Caco-2 (cell line): ENCODE results near the gene SLC1A1. TPM values are rescaled to one million over a fixed set of nuclear protein-coding genes. Genes with fewer than 3 reads are reported as not detected.

Experiments used
- BruUV-seq: library from RNA; stranded (reverse); fragments of 400-500 nt; replicated peaks from 2 replicates; lab custom pipeline; 2021; lab: Mats Ljungman, UMichigan
- CTCF ChIA-PET: fragments of 300-600 bp; sonication (Branson Sonifier 250); formaldehyde crosslinking; loops from one replicate; lab custom pipeline; 2022; ENCODE audit warnings: antibody characterized with exemption; lab: Charles Lee
- POLR2A ChIA-PET: fragments of 300-600 bp; sonication (Branson Sonifier 250); formaldehyde crosslinking; loops from one replicate; lab custom pipeline; 2022; ENCODE audit warnings: antibody characterized with exemption; lab: Charles Lee
- DNase-seq, 2 experiments: peaks; one replicate each; pipeline versions ENCODE4 v3.0.0 to v3.0.0-alpha.2; 2020 to 2022
- H3K27me3 ChIP-seq: replicated peaks from 2 replicates; pipeline ENCODE4 v1.6.0; 2011; ENCODE audit warnings: low read length; ENCODE audit not compliant: control insufficient read depth, insufficient read depth
- H3K36me3 ChIP-seq: 2 replicates; pipeline ENCODE4 v1.5.1; 2011; ENCODE audit warnings: low read length; ENCODE audit not compliant: control insufficient read depth, insufficient read depth
- H3K4me1 ChIP-seq: fragments of 250-450 bp; sonication (Bioruptor Pico); 2 replicates; pipeline ENCODE4 v1.5.1; 2020; ENCODE audit warnings: mild to moderate bottlenecking
- H3K4me3 ChIP-seq: 2 replicates; pipeline ENCODE4 v1.5.1; 2011; ENCODE audit warnings: low read depth, mild to moderate bottlenecking, control low read depth, low read length
- H3K9me3 ChIP-seq: fragments of 250-450 bp; sonication (Bioruptor Pico); 2 replicates; pipeline ENCODE4 v1.5.1; 2020; ENCODE audit warnings: mild to moderate bottlenecking, moderate library complexity
- H3K27ac Mint-ChIP-seq: one replicate; pipeline ENCODE4 v1.8.0; 2022; ENCODE audit warnings: mixed read lengths; ENCODE audit not compliant: unreplicated experiment
- H3K27me3 Mint-ChIP-seq: one replicate; pipeline ENCODE4 v1.8.0; 2022; ENCODE audit warnings: mixed read lengths; ENCODE audit not compliant: insufficient read depth, unreplicated experiment
- H3K36me3 Mint-ChIP-seq: one replicate; pipeline ENCODE4 v1.8.0; 2022; ENCODE audit warnings: mild to moderate bottlenecking, mixed read lengths; ENCODE audit not compliant: insufficient read depth, unreplicated experiment
- H3K4me1 Mint-ChIP-seq: one replicate; pipeline ENCODE4 v1.8.0; 2022; ENCODE audit warnings: low read depth, mixed read lengths; ENCODE audit not compliant: unreplicated experiment
- H3K4me3 Mint-ChIP-seq: one replicate; pipeline ENCODE4 v1.8.0; 2022; ENCODE audit warnings: mild to moderate bottlenecking, moderate library complexity, mixed read lengths; ENCODE audit not compliant: unreplicated experiment
- H3K9me3 Mint-ChIP-seq: one replicate; pipeline ENCODE4 v1.8.0; 2022; ENCODE audit warnings: mixed read lengths; ENCODE audit not compliant: unreplicated experiment
- intact Hi-C: fragments of 100-400 bp; cut with micrococcal nuclease; formaldehyde crosslinking; loops from one replicate; pipeline ENCODE4 v1.10.0; 2022; ENCODE audit not compliant: unreplicated experiment
- total RNA-seq: library from RNA; stranded (reverse); gene quantifications from 2 replicates; pipeline ENCODE4 v1.2.3, GENCODE V29; 2022
- TF ChIP-seq, protein P1 (sequence below), 2 experiments: fragments of 200-600 bp in 1 of 2; IDR thresholded peaks; 1 replicate in 1 of 2; 2 replicates in 1 of 2; pipeline versions ENCODE4 v1.5.1 to v1.8.0; 2011 to 2022; ENCODE audit warnings: antibody characterized with exemption in 1 of 2, control low read depth in 1 of 2, inconsistent platforms in 1 of 2, low read depth in 1 of 2, low read length in 1 of 2, mild to moderate bottlenecking in 1 of 2, moderate library complexity in 1 of 2; ENCODE audit not compliant: insufficient read depth in 1 of 2, severe bottlenecking in 1 of 2, unreplicated experiment in 1 of 2

Gene SLC1A1
- total RNA-seq, 1 experiment from 2014 or later = 53.1 TPM

DNA sequence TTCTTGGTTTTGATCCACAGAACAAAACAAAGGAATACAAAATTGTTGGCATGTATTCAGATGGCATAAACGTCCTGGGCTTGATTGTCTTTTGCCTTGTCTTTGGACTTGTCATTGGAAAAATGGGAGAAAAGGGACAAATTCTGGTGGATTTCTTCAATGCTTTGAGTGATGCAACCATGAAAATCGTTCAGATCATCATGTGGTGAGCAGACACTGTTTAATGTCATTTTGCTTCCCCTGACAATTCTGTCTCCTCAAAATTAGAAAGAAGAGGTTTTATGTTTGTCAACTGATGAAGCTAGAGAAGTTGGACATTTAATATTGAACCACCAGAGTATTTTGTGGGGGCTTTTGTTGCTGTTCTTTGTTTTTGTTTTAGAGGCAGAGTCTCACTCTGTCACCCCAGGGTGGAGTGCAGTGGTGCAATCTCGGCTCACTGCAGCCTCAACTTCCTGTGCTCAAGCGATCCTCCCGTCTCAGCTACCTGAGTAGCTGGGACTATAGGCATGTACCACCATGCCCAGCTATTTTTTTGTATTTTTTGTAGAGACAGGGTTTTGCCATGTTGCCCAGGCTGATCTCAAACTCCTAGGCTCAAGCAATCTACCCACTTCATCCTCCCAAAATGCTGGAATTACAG is 82.0 kb downstream of the SLC1A1 start:
- Histone ChIP-seq H3K36me3 (no peaks in the 10 kb centered on the region), H3K4me3 (no peak overlapping the region), H3K4me1 (no peaks in the 10 kb centered on the region), H3K27me3 (no peaks in the 10 kb centered on the region), H3K9me3 (no peaks in the 10 kb centered on the region)
- Mint-ChIP-seq H3K9me3 (no peaks in the 10 kb centered on the region), H3K27ac (no peak overlapping the region), H3K4me3 (no peak overlapping the region), H3K27me3 (no peaks in the 10 kb centered on the region), H3K4me1 (no peaks in the 10 kb centered on the region), H3K36me3 (peaks cover 5% of the 10 kb centered on the region)
- CTCF ChIA-PET = no interaction called here
- BruUV-seq = no TSS peak
- POLR2A ChIA-PET = no interaction called here
- intact Hi-C loops = no loop called here
- DNase-seq = no peak
- TF ChIP-seq, protein P1, sequence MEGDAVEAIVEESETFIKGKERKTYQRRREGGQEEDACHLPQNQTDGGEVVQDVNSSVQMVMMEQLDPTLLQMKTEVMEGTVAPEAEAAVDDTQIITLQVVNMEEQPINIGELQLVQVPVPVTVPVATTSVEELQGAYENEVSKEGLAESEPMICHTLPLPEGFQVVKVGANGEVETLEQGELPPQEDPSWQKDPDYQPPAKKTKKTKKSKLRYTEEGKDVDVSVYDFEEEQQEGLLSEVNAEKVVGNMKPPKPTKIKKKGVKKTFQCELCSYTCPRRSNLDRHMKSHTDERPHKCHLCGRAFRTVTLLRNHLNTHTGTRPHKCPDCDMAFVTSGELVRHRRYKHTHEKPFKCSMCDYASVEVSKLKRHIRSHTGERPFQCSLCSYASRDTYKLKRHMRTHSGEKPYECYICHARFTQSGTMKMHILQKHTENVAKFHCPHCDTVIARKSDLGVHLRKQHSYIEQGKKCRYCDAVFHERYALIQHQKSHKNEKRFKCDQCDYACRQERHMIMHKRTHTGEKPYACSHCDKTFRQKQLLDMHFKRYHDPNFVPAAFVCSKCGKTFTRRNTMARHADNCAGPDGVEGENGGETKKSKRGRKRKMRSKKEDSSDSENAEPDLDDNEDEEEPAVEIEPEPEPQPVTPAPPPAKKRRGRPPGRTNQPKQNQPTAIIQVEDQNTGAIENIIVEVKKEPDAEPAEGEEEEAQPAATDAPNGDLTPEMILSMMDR (IDR thresholded peaks at IDR 0.05; ENCODE audit: insufficient read depth in 1 of 2, low read depth in 1 of 2, low read length in 1 of 2, severe bottlenecking in 1 of 2, unreplicated experiment in 1 of 2) = no peak

- Mint-ChIP-seq H3K36me3 (peaks cover 12% of the 10 kb centered on the region), H3K4me1 (no peaks in the 10 kb centered on the region), H3K27ac (no peak overlapping the region), H3K9me3 (no peaks in the 10 kb centered on the region), H3K4me3 (no peak overlapping the region), H3K27me3 (no peaks in the 10 kb centered on the region)
- CTCF ChIA-PET = no interaction called here
- intact Hi-C loops = no loop called here
- H3K9me3 ChIP-seq = no peaks in the 10 kb centered on the region
- H3K36me3 ChIP-seq = no peaks in the 10 kb centered on the region
- no peak overlapping the region for H3K4me3 ChIP-seq
- TF ChIP-seq, protein P1 (IDR thresholded peaks at IDR 0.05; ENCODE audit: insufficient read depth in 1 of 2, low read depth in 1 of 2, low read length in 1 of 2, severe bottlenecking in 1 of 2, unreplicated experiment in 1 of 2) = no peak
- DNase-seq = no peak
- H3K27me3 ChIP-seq = no peaks in the 10 kb centered on the region
- no peaks in the 10 kb centered on the region for H3K4me1 ChIP-seq
- POLR2A ChIA-PET = no interaction called here
- no TSS peak for BruUV-seq
These were observed 82.9 kb downstream of the SLC1A1 start for GRCh38 chr9:4573176-4573575.

DNA sequence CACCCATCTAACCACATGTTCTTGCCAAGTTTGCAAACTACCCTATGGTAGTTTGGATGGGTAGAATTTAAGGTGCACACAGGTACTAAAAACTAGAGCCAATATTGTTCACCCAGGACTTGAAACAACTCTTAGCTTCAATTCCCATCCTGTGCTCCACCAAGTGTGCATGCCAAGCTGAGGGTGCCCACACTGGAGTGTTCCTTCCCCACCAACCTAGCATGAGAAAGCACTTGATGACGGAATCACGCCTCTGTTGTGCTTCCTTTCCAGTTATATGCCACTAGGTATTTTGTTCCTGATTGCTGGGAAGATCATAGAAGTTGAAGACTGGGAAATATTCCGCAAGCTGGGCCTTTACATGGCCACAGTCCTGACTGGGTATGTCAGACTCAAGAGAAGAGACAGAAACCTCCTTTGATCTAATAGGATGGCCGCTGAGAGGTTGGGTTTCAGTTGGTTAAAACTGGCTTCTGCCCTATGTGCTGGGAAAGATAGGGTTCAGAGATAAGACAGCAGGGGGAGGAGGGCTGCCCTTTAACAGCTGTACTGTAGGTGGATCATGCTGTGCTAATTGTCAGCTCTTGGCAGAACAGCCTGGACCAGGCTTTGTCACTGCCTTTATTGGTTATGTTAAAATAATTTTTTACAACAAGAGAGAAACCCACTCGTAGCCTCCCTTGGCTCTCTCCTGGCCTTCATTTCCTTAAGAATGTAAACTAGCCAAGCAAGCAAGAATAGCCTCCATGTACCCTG is 83.5 kb downstream of the SLC1A1 start:
- Mint-ChIP-seq H3K36me3 (peaks cover 15% of the 10 kb centered on the region), H3K27ac (no peak overlapping the region), H3K27me3 (no peaks in the 10 kb centered on the region), H3K4me3 (no peak overlapping the region), H3K4me1 (no peaks in the 10 kb centered on the region), H3K9me3 (no peaks in the 10 kb centered on the region)
- Histone ChIP-seq H3K4me3 (no peak overlapping the region), H3K4me1 (no peaks in the 10 kb centered on the region), H3K36me3 (no peaks in the 10 kb centered on the region), H3K9me3 (no peaks in the 10 kb centered on the region), H3K27me3 (no peaks in the 10 kb centered on the region)
- no peak for DNase-seq
- POLR2A ChIA-PET = no interaction called here
- CTCF ChIA-PET = no interaction called here
- TF ChIP-seq, protein P1 (IDR thresholded peaks at IDR 0.05; ENCODE audit: insufficient read depth in 1 of 2, low read depth in 1 of 2, low read length in 1 of 2, severe bottlenecking in 1 of 2, unreplicated experiment in 1 of 2) = no peak
- BruUV-seq = no TSS peak
- intact Hi-C loops = no loop called here
